HEK293T (cell line): ENCODE data around the gene ATP5IF1.

ENCODE experiments used
- BHLHE40 ChIP-seq: fragments of 450-650 bp; IDR thresholded peaks from 2 replicates; pipeline ENCODE4 v1.6.1; 2016; ENCODE audit warnings: mild to moderate bottlenecking, moderate library complexity, borderline replicate concordance
- FOXA1 ChIP-seq: fragments of 450-650 bp; IDR thresholded peaks from 2 replicates; pipeline ENCODE4 v1.6.1; 2016; ENCODE audit warnings: mild to moderate bottlenecking
- SP1 ChIP-seq: fragments of 450-650 bp; IDR thresholded peaks from 2 replicates; pipeline ENCODE4 v1.6.1; 2017
- TARDBP ChIP-seq: fragments of 450-650 bp; IDR thresholded peaks from 2 replicates; pipeline ENCODE4 v1.6.1; 2016
- ZNF384 ChIP-seq: fragments of 450-650 bp; IDR thresholded peaks from 2 replicates; pipeline ENCODE4 v1.6.1; 2016

DNA sequence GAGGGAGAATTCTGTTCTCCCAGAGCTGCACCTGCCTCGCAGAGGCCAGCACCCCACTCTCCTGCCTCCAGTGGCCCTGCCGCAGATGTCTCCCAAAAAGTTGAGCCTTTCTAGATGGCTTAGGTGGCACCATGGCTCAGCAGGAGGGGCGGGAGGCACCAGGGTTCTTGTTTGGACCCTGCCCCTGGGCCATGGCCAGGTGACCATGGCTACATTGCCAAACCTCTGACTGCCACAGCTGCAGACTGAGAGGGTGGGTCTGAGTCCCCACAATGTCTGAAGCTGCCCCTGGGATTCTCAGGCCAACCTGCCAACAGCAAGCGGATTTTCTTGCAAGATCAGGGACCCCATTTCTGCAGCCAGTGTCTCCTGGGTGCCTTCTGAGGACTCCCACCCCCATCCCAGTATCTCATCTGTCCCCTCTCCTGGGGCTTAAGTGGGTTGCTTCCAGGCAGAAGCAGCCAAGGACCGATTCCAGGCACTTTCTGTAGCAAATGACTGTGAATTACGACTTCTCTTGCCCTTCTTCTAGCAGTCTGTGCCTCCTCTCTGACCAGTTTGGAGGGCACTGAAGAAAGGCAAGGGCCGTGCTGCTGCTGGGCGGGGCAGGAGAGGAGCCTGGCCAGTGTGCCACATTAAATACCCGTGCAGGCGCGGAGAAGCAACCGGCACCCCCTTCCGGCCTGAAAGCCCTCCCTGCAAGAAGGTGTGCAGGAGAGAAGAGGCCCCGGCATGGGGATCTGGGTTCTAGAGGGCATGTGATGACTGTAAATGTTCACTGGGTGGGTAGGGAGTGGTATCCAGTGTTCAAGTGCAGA, 45.9 kb downstream of the ATP5IF1 start:
- TF ChIP-seq TARDBP = no peak
- TF ChIP-seq BHLHE40 = no peak
- TF ChIP-seq SP1 = no peak
- TF ChIP-seq FOXA1 = no peak
- TF ChIP-seq ZNF384 = no peak
